AG08396 (cell line): ENCODE data around the gene RASSF1.
"Not testable (repeated sequence)": the region's sequence is repeated elsewhere in the genome, so short reads cannot be mapped to it uniquely, and the experiment has no call there.

Experiments
- DNase-seq: peaks from one replicate; pipeline ENCODE4 v3.0.0; 2012; ENCODE audit warnings: low spot score, mixed read lengths

RASSF1 gene

GRCh38 chr3:50284121-50284520 is 56.5 kb downstream of the RASSF1 start:
- not testable (repeated sequence) for DNase-seq
